Peyer's patch (tissue), 4 donors: Measurements from ENCODE around the gene OTULINL.

ENCODE experiments used
- CTCF ChIP-seq, 6 experiments: fragments of 450-650 bp in 4 of 6; fragments of 200-600 bp in 2 of 6; sonication (generic) in 1 of 6; IDR thresholded peaks; one replicate each; pipeline ENCODE4 v1.5.1; 2017 to 2019; ENCODE audit warnings: antibody characterized with exemption in 6 of 6, mild to moderate bottlenecking in 3 of 6, moderate library complexity in 1 of 6
- POLR2A ChIP-seq, 2 donors: fragments of 450-650 bp; IDR thresholded peaks; one replicate each; pipeline ENCODE4 v1.5.1; 2017; ENCODE audit warnings: antibody characterized with exemption in 2 of 2, mild to moderate bottlenecking in 2 of 2, moderate library complexity in 2 of 2

DNA sequence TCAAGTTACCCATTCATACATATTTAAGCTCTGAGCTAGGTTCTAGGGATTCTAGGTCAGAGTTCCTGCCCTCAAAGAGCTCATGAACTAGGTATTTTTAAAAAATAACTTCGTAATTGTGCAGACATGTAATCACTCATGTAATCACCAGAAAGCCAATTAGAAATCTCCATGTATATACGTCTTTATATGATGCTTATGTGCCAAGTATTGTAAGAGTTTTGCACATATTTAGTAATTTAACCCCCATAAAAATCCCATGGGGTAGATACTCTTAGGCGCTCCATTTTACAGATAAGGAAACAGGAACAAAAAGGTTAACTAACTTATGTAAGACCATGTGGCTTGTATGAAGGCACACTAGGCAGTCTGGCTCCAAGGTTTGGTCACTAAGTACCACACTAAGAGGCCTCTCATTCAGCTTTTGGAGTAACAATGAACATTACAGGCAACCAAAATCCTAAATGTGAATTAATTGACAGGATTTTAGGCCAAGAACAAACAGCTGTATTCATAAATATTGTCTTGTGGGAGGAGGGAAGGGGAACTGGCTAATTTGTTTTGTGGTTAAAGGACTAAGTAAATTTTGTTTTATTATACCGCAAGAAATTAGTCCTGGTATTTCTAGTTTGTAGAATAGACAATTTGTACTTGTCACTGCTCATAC lies 1.7 kb upstream of the OTULINL start:
- TF ChIP-seq CTCF (IDR thresholded peaks at IDR 0.05), result no peak
- no peak for TF ChIP-seq POLR2A (IDR thresholded peaks at IDR 0.05)
